ENCODE results near the gene LTO1.

LTO1 gene

DNA sequence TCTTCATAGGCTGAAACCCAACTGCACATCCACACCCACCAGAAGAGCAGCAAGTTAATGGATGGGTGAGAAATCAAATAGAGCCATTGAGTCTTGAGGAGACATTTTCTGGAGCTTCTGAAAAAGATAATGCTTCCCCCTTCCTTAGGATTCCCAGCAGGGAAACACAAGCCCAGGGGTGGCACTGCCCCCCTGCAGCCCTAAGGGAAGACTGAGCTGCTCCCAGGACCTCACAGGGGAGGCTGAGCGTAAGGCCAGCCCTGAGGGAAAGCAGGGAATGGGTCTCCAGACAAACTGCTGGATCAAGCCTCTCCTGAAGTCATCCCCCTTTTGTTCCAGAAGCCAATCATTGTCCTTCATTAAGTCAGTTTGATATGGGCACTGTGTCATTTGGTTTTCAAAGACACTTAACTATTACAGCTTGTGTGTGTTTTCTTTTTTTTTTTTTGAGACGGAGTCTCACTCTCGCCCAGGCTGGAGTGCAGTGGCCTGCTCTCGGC lies 15.1 kb downstream of the LTO1 start:
- no peak for TF ChIP-seq MYC (IDR thresholded peaks at IDR 0.05; ENCODE audit: low read depth, low read length)
- TF ChIP-seq, protein P1, sequence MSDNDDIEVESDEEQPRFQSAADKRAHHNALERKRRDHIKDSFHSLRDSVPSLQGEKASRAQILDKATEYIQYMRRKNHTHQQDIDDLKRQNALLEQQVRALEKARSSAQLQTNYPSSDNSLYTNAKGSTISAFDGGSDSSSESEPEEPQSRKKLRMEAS (IDR thresholded peaks at IDR 0.05; ENCODE audit: low read depth, low read length), result no peak
- TF ChIP-seq POLR2A (IDR thresholded peaks at IDR 0.05; ENCODE audit: extremely low read depth, insufficient read length), result no peak
- TF ChIP-seq, protein P2, sequence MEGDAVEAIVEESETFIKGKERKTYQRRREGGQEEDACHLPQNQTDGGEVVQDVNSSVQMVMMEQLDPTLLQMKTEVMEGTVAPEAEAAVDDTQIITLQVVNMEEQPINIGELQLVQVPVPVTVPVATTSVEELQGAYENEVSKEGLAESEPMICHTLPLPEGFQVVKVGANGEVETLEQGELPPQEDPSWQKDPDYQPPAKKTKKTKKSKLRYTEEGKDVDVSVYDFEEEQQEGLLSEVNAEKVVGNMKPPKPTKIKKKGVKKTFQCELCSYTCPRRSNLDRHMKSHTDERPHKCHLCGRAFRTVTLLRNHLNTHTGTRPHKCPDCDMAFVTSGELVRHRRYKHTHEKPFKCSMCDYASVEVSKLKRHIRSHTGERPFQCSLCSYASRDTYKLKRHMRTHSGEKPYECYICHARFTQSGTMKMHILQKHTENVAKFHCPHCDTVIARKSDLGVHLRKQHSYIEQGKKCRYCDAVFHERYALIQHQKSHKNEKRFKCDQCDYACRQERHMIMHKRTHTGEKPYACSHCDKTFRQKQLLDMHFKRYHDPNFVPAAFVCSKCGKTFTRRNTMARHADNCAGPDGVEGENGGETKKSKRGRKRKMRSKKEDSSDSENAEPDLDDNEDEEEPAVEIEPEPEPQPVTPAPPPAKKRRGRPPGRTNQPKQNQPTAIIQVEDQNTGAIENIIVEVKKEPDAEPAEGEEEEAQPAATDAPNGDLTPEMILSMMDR (IDR thresholded peaks at IDR 0.05; ENCODE audit: low read depth, low read length), result no peak
- no peak for DNase-seq (ENCODE audit: low read depth)
- H3K4me3 ChIP-seq (ENCODE audit: low read depth, low read length), result no peak overlapping the region

DNA sequence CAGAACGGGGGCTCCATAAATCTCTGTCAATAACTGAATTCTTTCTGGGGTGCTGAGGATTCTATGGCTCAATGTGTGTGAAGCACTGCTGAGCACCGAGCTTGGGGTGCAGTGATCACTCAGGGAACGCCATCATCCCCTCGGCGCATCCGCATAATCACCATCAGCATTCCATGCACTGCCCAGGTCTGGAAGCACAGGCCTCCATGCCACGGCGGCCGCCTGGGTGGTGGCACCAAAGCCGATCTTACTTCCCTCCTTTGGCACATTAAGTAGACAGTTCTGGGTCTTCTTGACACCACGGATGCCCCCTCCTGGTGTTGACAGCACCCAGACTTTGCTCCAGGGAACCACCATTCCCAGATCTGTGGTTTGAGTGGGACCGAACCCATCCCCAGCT lies 15.6 kb downstream of the LTO1 start:
- TF ChIP-seq POLR2A (IDR thresholded peaks at IDR 0.05; ENCODE audit: extremely low read depth, insufficient read length) (no peak), MYC (IDR thresholded peaks at IDR 0.05; ENCODE audit: low read depth, low read length) (no peak)
- TF ChIP-seq, protein P2 (IDR thresholded peaks at IDR 0.05; ENCODE audit: low read depth, low read length), result no peak
- TF ChIP-seq, protein P1 (IDR thresholded peaks at IDR 0.05; ENCODE audit: low read depth, low read length), result no peak
- no peak overlapping the region for H3K4me3 ChIP-seq (ENCODE audit: low read depth, low read length)
- DNase-seq (ENCODE audit: low read depth), result no peak

DNA sequence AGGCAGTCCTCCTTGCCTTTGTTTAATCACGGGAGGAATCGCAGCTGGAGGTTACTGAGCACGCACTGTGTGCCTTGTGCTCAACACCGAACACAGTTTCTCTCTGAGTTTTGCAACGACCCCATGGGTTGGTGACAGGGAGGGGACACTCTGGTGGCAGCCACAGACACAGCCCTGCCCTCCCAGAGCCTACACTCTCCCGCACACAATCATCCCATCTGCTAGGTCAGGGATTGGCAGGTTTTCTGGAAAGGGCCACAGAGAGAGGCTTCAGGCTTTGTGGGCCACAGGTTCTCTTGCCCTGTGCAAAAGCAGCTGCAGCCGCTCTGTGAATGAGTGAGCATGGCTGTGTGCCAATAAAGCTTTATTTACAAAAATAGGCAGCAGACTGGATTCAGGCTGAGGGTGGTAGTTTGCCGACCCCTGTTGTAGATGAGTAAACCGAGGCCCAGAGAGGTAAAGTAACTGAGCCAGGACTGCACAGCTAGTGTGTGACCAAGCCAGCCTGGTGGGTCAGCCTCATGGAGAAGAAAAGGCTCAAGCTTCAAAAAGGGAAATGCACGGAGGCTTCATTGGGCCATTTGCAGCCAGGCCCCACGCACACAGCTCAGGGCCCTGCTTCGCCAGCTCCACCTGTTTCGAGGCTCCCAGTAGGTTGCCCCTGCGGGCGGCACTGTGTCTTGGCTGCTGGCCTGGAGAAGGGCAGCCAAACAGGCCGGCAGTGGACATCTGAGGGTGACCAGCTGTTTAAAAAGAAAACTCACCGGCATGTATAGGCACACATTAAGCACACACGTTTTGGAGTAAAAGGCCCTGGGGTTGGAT lies 16.3 kb downstream of the LTO1 start:
- H3K4me3 ChIP-seq (ENCODE audit: low read depth, low read length), result no peak overlapping the region
- DNase-seq (ENCODE audit: low read depth), result no peak
- TF ChIP-seq MYC (IDR thresholded peaks at IDR 0.05; ENCODE audit: low read depth, low read length) (no peak), POLR2A (IDR thresholded peaks at IDR 0.05; ENCODE audit: extremely low read depth, insufficient read length) (no peak)
- TF ChIP-seq, protein P2 (IDR thresholded peaks at IDR 0.05; ENCODE audit: low read depth, low read length), result no peak

DNA sequence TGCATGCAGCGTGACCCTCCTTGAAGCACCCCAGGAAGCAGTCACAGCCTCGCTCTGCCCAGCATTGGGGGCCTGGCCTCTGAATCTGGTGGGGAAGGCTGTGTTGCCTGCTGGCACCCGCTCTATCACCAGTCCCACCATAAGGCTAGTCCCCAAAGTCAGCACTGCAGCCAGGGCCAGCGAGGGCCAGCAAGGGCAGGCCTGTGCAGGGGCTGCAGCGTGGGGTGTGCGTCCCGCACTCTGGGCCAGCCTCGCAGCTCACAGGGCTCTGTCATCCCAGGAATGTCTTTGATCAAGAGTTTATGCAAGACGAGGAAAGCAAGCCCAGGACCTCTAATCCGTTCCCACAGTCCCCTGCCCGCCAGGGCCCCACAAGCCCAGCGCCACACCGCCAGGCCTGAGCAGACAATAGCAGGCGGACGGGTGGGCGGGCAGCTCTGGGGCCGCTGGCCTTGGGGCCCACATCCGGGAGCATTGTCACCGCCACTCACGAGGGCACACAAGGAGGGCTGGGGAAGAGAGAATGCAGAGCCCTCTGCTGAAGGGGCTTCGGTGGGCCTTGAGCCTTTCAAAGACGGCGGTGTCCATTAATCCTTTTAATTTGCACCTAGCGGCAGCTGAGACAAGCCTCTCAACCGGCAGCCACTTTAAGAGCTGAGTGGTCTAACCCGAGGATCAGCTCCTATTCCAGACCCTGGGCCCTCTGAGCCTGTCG lies 17.1 kb downstream of the LTO1 start:
- H3K4me3 ChIP-seq (ENCODE audit: low read depth, low read length), result no peak overlapping the region
- TF ChIP-seq POLR2A (IDR thresholded peaks at IDR 0.05; ENCODE audit: extremely low read depth, insufficient read length) (no peak), MYC (IDR thresholded peaks at IDR 0.05; ENCODE audit: low read depth, low read length) (no peak)
- TF ChIP-seq, protein P2 (IDR thresholded peaks at IDR 0.05; ENCODE audit: low read depth, low read length), result no peak
- TF ChIP-seq, protein P1 (IDR thresholded peaks at IDR 0.05; ENCODE audit: low read depth, low read length), result no peak
- no peak for DNase-seq (ENCODE audit: low read depth)

DNA sequence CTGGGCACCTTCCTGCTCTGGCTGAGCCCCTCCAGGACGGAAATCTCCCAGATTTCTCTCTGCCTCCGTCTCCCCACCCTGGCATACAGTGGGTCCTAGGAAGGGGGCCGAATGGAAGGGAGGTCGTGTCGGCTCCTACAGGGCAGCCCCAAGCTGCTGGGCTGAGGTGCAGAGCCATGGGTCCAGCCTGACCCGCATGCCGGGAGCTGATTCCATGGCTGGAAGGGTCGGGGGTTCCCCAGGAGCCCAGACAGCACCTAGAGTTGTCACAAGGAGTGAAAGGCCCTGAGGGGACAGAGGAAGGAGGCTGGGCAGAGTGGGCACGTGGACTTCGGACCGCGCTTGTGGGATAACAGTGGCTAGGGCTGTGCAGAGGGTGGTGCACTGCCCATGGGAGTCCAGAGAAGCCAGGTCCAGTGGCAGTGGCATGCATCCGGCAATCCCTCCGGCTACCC lies 17.7 kb downstream of the LTO1 start:
- no peak overlapping the region for H3K4me3 ChIP-seq (ENCODE audit: low read depth, low read length)
- no peak for TF ChIP-seq MYC (IDR thresholded peaks at IDR 0.05; ENCODE audit: low read depth, low read length)
- TF ChIP-seq, protein P1 (IDR thresholded peaks at IDR 0.05; ENCODE audit: low read depth, low read length), result no peak
- TF ChIP-seq, protein P2 (IDR thresholded peaks at IDR 0.05; ENCODE audit: low read depth, low read length), result no peak
- no peak for TF ChIP-seq POLR2A (IDR thresholded peaks at IDR 0.05; ENCODE audit: extremely low read depth, insufficient read length)
- DNase-seq (ENCODE audit: low read depth), result no peak
